Measurements from ENCODE around the gene PIR. TPM values are rescaled to one million over a fixed set of nuclear protein-coding genes. Genes with fewer than 3 reads are reported as not detected.

Gene PIR
- total and polyA plus RNA-seq, 9 of the 15 experiments (the other 6 are each of a cell fraction or from before 2014, with no cell fraction given), result 7.5 to 29.8 (median 11.5) TPM

GRCh38 chrX:15335135-15336022, 157.8 kb downstream of the PIR start, which contains the start of gene PIGA (continued):
- TF ChIP-seq PKNOX1 (IDR thresholded peaks at IDR 0.05) (peak; percentile 83), KDM5B (IDR thresholded peaks at IDR 0.05; ENCODE audit: insufficient replicate concordance, low read depth, low read length) (peak; percentile 75), SAP30 (IDR thresholded peaks at IDR 0.05; ENCODE audit: borderline replicate concordance, insufficient read depth, low read depth, low read length, poor library complexity, severe bottlenecking) (peak; percentile 64), PRMT5 (CRISPR knock-in tag; IDR thresholded peaks at IDR 0.05) (no peak), ILF3 (IDR thresholded peaks at IDR 0.05; ENCODE audit: borderline replicate concordance) (no peak), ATF1 (CRISPR knock-in tag; IDR thresholded peaks at IDR 0.05) (peak; percentile 28; the same call in 1 of the 2 replicates), ATF1 (tag; IDR thresholded peaks at IDR 0.05) (peak; percentile 95), E2F4 (CRISPR knock-in tag; IDR thresholded peaks at IDR 0.05; ENCODE audit: low read depth) (no peak), ELF2 (CRISPR knock-in tag; IDR thresholded peaks at IDR 0.05) (no peak), ZNF518B (CRISPR knock-in tag; IDR thresholded peaks at IDR 0.05) (no peak), ZNF280A (IDR thresholded peaks at IDR 0.05; ENCODE audit: low read depth, partially characterized antibody) (no peak), SRSF3 (IDR thresholded peaks at IDR 0.05; ENCODE audit: insufficient read depth, low read length) (no peak), XRCC5 (IDR thresholded peaks at IDR 0.05; ENCODE audit: low read depth, low read length) (no peak), HINFP (tag; conservative IDR thresholded peaks at IDR 0.05; ENCODE audit: low read depth) (no peak), TFE3 (CRISPR knock-in tag; IDR thresholded peaks at IDR 0.05) (no peak)
